NCI-H1436 (cell line): Measurements from ENCODE around the gene NPHP4.

Experiments used
- DNase-seq: peaks from one replicate; lab custom pipeline; 2025; lab: John Stamatoyannopoulos, UW

The NPHP4 gene

GRCh38 chr1:5877683-5878530, 114.3 kb downstream of the NPHP4 start:
- no peak for DNase-seq

- no peak for DNase-seq
Observed at GRCh38 chr1:5877001-5877400, 115.2 kb downstream of the NPHP4 start.

DNA sequence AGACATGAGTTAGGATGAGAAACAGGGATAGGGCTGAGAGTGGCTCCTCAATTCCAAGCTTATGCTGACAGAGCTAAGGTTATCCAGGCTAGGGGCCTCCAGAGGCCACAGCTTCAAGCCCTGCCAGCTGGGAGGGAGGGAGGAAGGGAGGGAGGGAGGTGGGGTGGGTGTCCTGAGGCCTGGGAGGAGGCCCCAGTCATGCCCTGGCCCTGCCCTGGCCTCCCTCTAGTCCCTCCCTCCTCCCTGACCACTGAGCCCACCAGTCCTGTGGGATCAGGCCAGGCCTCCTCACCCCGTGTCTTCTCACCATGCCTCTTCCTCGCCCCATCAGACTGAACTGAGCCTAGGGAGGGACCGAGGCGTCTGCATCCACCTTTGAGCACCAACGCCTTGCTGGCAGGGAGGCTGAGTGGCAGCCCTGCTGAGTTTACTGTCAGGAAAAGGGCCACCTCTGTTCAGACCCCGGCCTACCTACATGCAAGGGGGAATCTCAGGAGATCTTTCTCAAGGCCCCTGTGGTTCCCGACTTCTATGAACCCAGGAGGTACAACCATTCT, 116.1 kb downstream of the NPHP4 start:
- no peak for DNase-seq

DNA sequence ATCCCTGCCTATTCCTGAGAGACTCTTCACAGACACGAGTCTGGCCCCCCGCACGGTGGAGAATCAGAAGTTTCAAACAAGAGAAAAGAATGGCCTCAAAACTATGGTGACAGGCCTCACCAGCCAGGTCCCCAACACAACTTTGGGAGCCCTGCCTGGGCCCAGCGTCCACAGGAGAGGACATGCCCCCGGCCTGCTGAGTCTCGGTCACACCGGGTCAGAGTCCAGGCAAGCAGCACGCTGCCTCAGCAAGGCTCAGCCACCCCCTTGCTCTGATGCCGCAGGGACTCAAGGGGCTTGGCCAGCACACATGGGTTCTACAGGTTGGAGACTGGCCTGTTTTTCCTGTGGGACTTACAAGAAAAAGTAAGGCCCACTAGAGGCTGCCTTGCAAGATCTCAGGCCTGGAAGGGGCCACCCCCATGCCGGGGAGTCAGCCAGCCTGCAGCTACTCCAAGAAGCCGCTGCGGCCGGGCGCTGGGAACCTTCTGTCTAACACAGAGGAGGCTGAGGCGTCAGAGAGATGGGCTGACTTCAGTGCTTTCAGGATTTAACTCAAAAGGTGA, 116.8 kb downstream of the NPHP4 start:
- no peak for DNase-seq

GRCh38 chr1:5874416-5875110, 117.7 kb downstream of the NPHP4 start:
- no peak for DNase-seq

GRCh38 chr1:5873556-5873955, 118.7 kb downstream of the NPHP4 start:
- no peak for DNase-seq

- no peak for DNase-seq
Observed at GRCh38 chr1:5872886-5873285, 119.3 kb downstream of the NPHP4 start.

DNA sequence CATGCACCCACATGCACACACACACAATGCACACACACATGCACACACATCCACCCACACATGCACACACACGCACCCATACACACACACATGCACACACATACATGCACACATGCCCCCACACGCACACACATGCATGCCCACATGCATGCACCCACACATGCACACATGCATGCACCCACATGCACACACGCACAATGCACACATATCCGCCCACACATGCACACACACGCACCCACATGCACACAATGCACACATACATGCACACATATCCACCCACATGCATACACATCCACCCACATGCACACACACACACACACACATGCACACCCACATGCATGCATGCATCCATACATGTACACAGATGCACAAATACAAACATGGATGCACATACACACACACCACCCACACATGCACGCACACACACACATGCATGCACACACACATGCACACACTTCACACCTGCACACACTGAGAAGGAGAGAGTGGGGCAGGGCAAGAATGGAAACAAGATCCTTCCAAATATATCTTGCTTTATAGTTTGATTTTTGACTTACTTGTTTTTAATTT, 123.2 kb downstream of the NPHP4 start:
- DNase-seq = no peak

- DNase-seq = no peak
Observed at GRCh38 chr1:5865774-5866173, 126.5 kb downstream of the NPHP4 start.

- DNase-seq = no peak
Observed at GRCh38 chr1:5865056-5865455, 127.2 kb downstream of the NPHP4 start.

GRCh38 chr1:5864256-5864655, 128.0 kb downstream of the NPHP4 start:
- DNase-seq = no peak

- DNase-seq = no peak
Observed at GRCh38 chr1:5863238-5863637, 129.0 kb downstream of the NPHP4 start.

GRCh38 chr1:5861871-5862825, 130.1 kb downstream of the NPHP4 start:
- no peak for DNase-seq

DNA sequence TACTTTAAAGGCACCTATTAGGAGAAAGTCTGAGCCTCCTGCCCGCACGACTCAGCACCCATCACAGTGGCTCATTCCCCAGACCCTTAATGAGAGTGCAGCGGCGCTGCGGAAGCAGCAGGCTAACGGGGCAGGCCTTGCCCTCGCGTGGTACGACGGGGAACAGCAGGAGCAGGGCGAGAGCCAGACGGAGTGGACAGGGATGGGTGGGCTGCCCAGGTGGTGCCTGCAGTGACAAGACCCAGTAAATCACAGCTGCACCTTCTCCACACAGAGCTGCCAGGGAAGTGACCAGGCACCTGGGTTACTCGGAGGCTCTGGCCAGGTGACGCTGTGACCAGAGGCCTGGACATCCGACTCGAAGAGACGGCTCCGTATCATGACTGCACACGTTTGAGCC, 131.9 kb downstream of the NPHP4 start:
- no peak for DNase-seq

- DNase-seq = no peak
Observed at GRCh38 chr1:5859766-5860165, 132.5 kb downstream of the NPHP4 start.

DNA sequence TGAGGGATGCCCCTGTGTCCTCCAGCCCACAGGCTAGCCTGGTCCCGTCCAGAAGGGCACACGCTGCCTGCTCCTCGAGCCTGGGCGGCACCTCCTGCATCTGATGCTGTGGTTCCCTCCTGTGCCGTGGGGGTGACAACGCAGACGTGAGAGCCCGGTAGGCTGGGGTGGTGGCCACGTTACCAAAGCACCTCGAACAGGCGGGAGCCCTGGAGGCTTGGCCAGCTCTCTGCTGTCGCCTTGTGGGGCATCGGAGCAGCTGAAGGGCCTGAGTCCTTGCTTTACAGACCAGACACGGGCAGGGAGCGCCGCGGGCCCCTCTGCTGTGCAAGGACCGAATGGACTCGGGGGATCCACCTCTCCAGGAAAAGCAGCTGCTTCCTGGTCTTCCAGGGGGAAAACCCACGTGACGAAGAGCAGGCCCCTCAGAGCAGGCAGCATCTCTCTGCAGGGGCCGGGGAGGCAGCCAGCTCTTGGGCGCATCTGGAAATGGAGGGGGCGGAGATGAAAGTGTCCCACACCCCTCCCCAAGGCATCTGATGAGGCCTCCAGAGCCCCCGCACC, 133.3 kb downstream of the NPHP4 start:
- no peak for DNase-seq

DNA sequence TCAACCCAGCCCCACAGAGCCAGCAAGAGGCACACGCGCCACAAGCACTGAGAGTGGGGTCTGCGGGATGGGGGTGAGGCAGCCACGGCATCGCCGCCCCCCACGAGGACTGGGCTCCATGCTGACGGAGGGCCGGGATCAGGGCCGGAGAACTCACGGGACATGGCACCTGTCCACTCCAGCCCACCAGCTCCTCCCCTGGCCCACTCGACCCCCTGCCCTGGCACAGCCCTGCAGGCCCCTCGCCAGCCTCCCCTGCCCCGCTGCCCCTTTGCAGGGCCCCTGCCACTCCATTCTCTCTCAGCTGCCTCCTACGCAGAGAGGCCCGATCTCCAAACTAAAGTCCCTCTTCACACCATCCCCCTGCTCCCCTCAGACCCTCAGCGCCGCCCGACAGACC, 134.0 kb downstream of the NPHP4 start:
- no peak for DNase-seq

- no peak for DNase-seq
Observed at GRCh38 chr1:5857508-5858090, 134.6 kb downstream of the NPHP4 start.

DNA sequence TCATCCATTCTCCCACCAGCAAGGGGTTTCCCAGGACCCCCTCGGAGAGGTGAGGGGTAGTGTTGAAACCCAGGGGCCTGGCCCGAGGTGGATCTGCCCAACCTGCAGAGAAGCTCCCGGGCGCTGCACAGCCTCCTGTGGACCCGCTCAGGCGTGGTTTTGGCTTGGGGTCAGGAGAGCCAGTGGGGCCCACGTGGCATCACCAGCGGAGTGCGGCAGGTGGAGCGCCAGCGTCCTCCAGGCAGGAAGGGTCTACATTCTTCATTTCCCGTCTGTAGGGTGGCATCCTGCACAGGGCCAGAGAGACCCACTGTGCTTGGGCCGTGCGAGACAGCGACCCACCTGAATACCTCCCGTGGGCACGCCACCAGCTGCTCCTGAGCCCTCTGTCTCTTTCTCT, 135.2 kb downstream of the NPHP4 start:
- no peak for DNase-seq

DNA sequence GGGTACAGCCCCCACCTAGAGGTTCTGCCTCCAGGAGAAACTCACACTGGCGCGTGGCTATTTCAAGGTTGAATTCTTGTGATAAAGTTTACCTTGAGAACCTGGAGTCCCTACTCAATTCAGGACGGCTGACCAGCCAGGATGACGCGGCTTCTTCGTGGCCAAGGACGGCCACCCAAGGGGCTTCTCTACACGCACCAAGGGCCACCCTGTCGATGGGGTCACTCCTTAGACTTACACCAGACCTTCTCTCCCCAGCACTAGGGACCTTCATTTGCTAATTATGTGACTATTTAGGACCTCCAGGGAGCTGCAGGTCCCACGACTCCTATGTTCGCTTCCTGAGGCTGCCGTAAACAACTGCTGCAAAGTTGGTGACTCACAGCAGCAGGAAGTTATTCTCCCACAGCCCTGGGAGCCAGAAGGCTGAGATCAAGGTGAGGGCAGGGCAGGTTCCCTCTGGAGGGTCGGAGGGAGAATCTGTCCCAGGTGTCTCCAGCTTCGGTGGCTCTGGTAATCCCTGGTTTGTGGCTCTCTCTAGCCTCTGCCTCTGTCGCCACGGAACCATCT, 135.9 kb downstream of the NPHP4 start:
- DNase-seq = no peak
